Colonic mucosa (tissue), 4 donors: ENCODE results near the gene SETBP1. TPM values are rescaled to one million over a fixed set of nuclear protein-coding genes. Genes with fewer than 3 reads are reported as not detected.
A peak's percentile ranks its signal among the peaks of the same experiment; 100 is the strongest.

Experiments used
- DNase-seq: peaks from one replicate; pipeline ENCODE4 v3.0.0-alpha.2; 2020
- H3K27ac ChIP-seq: fragments of 200-600 bp; one replicate; pipeline ENCODE4 v1.8.0; 2021
- H3K27me3 ChIP-seq: fragments of 200-600 bp; one replicate; pipeline ENCODE4 v1.8.0; 2021
- H3K36me3 ChIP-seq: fragments of 200-600 bp; one replicate; pipeline ENCODE4 v1.8.0; 2021
- H3K4me1 ChIP-seq: fragments of 200-600 bp; one replicate; pipeline ENCODE4 v1.8.0; 2021; ENCODE audit warnings: mild to moderate bottlenecking
- H3K4me3 ChIP-seq: fragments of 200-600 bp; one replicate; pipeline ENCODE4 v1.8.0; 2021
- H3K9ac ChIP-seq, 2 donors: one replicate each; pipeline ENCODE4 v1.7.0; 2013; ENCODE audit warnings: control low read depth in 2 of 2, low read depth in 2 of 2, low read length in 2 of 2
- H3K9me3 ChIP-seq: fragments of 200-600 bp; one replicate; pipeline ENCODE4 v1.8.0; 2021
- intact Hi-C: fragments of 100-400 bp; cut with DNase I; formaldehyde crosslinking; loops from one replicate; pipeline ENCODE4 v1.14.1; 2022
- total RNA-seq, 2 donors: library from RNA; stranded (reverse); fragmentation: NEBNext Ultra II Directional in 1 of 2; extraction: Animal tissue kit (Norgen Biotek cat#: 25700) in 1 of 2; gene quantifications; one replicate each; pipeline ENCODE4 v1.2.1, GENCODE V29; 2021
- TF ChIP-seq, protein P1 (sequence below): fragments of 200-600 bp; IDR thresholded peaks from one replicate; pipeline ENCODE4 v1.8.0; 2022; ENCODE audit warnings: antibody characterized with exemption, mild to moderate bottlenecking
- donor health status: healthy.
- donor health status: DM: no; HTN: no; CAD: no.
- donor health status: DM: no; HTN: no; CAD: no.

Gene SETBP1
- total RNA-seq, 2 donors from 2014 or later: 9.6 to 11.8 TPM

DNA sequence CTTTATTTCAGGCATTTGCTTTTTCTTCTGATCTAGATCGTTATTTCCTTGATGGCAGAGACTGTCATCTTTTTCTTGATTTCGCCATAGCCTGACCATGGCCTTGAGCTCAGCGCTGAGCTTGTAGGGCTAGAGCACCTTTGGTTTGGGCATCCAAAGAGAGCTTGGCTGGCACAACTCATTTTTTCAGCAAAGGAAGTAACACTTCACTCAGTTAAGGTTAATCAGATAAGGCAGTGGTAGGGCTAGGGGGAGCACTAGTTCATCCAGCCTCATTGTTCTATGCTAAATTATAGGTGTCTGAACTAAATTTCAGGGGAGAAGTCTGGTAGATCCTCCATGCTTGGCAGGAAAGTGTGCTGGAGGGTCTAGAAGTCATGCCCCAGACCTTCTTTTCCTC is 125.0 kb downstream of the SETBP1 start:
- TF ChIP-seq, protein P1, sequence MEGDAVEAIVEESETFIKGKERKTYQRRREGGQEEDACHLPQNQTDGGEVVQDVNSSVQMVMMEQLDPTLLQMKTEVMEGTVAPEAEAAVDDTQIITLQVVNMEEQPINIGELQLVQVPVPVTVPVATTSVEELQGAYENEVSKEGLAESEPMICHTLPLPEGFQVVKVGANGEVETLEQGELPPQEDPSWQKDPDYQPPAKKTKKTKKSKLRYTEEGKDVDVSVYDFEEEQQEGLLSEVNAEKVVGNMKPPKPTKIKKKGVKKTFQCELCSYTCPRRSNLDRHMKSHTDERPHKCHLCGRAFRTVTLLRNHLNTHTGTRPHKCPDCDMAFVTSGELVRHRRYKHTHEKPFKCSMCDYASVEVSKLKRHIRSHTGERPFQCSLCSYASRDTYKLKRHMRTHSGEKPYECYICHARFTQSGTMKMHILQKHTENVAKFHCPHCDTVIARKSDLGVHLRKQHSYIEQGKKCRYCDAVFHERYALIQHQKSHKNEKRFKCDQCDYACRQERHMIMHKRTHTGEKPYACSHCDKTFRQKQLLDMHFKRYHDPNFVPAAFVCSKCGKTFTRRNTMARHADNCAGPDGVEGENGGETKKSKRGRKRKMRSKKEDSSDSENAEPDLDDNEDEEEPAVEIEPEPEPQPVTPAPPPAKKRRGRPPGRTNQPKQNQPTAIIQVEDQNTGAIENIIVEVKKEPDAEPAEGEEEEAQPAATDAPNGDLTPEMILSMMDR: no peak
- H3K27me3 ChIP-seq: no peaks in the 10 kb centered on the region
- H3K9ac ChIP-seq: no peak overlapping the region
- no peaks in the 10 kb centered on the region for H3K36me3 ChIP-seq
- no peak overlapping the region for H3K27ac ChIP-seq
- H3K9me3 ChIP-seq: no peaks in the 10 kb centered on the region
- H3K4me1 ChIP-seq: peaks cover 14% of the 10 kb centered on the region
- intact Hi-C loops: no loop called here
- no peak for DNase-seq
- no peak overlapping the region for H3K4me3 ChIP-seq

DNA sequence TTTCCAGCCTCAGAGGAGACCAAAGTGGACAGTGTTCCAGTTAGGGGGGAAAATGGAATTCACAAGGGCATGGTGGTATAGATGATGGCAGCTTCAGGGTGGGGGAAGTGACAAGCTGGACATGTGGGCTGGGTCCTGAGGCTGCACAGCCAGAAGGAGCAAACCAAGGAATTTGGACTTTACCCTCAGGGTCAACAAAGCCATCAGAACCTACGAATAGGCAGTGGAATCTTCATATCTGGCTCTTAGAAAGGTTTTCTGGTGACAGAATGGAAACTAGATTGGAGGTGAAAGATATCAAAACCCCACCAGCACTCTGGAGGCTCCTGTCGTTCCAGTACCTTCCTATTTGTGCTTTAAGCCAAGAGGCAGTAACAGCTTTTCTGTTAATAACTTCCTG is 127.1 kb downstream of the SETBP1 start:
- peak; percentile 30 for DNase-seq
- H3K27me3 ChIP-seq: no peaks in the 10 kb centered on the region
- no peaks in the 10 kb centered on the region for H3K36me3 ChIP-seq
- TF ChIP-seq, protein P1: no peak
- no peak overlapping the region for H3K9ac ChIP-seq
- H3K4me1 ChIP-seq: peaks cover 10% of the 10 kb centered on the region
- H3K4me3 ChIP-seq: no peak overlapping the region
- no peak overlapping the region for H3K27ac ChIP-seq
- intact Hi-C loops: no loop called here
- H3K9me3 ChIP-seq: no peaks in the 10 kb centered on the region

DNA sequence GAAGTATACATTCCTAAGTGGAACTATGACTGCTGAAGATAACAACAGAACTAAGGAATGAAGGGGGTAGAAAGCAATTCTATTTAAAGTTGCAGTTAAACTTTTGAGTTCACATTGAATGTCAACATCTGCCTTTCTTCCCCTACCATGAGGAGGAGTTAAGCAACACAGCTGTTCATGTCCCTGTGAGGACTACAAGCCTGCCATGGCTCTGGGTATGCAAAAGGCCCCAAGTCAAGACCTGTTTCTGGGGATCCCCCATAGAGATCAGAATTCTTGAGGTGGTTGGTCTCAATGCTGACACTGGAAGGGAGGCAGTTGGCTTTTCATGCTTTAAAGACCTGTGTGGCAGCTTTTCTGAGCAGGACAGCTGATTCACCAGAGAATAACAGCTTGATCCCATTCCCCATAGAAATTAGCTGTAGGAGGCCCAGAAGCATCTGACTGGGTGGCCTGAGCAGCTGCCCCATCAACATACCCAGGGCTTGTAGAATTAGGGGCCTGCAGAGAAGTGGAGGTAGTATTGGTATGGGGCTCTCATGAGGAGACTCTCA is 131.0 kb downstream of the SETBP1 start:
- H3K36me3 ChIP-seq: no peaks in the 10 kb centered on the region
- intact Hi-C loops: no loop called here
- TF ChIP-seq, protein P1: no peak
- no peak overlapping the region for H3K9ac ChIP-seq
- H3K27me3 ChIP-seq: no peaks in the 10 kb centered on the region
- H3K9me3 ChIP-seq: no peaks in the 10 kb centered on the region
- no peak overlapping the region for H3K27ac ChIP-seq
- no peak for DNase-seq
- peaks cover 10% of the 10 kb centered on the region for H3K4me1 ChIP-seq
- H3K4me3 ChIP-seq: no peak overlapping the region

DNA sequence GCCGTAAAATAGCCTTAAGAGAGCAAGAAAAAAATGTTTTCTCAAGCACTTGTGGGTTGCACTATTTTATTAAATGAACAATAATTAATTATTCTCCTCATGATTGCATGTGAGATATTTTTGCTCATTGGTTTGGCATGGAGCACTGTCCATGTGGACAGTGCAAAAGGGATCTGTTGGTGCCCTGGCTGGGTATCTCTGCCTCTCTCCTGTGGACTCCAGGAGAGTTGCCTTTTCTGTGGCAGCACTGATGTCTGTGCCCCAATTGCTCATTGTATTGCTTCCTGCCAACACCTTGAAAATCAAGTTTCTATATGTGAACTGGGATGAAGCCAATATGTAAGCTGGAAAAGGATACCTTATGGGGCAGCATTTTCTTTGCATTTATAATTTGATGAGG is 131.7 kb downstream of the SETBP1 start:
- H3K27me3 ChIP-seq: no peaks in the 10 kb centered on the region
- TF ChIP-seq, protein P1: no peak
- H3K4me1 ChIP-seq: peaks cover 3% of the 10 kb centered on the region
- no peak overlapping the region for H3K27ac ChIP-seq
- H3K9ac ChIP-seq: no peak overlapping the region
- intact Hi-C loops: no loop called here
- H3K4me3 ChIP-seq: no peak overlapping the region
- no peak for DNase-seq
- no peaks in the 10 kb centered on the region for H3K36me3 ChIP-seq
- H3K9me3 ChIP-seq: no peaks in the 10 kb centered on the region

DNA sequence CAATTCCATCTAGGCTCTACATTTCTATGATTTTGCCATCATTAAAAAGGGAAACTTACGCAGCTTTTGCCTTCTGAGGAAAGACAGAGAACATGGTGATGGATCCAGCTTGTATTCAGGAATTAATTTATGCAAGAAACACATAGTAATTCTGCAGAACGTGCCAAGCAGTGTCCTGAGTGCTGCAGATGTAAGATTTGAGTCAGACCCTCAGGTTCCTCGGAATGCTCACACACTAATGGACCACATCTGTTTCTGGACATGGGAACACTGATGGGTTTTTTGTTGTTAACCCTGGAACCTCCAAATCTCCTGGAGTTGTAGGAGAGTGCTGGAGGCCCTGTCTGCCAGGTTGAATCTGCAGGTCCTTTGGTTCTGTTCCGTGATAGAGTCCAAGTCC is 132.9 kb downstream of the SETBP1 start:
- H3K4me3 ChIP-seq: no peak overlapping the region
- intact Hi-C loops: no loop called here
- DNase-seq: no peak
- no peaks in the 10 kb centered on the region for H3K9me3 ChIP-seq
- H3K27ac ChIP-seq: no peak overlapping the region
- H3K4me1 ChIP-seq: no peaks in the 10 kb centered on the region
- no peak overlapping the region for H3K9ac ChIP-seq
- no peaks in the 10 kb centered on the region for H3K27me3 ChIP-seq
- no peaks in the 10 kb centered on the region for H3K36me3 ChIP-seq
- TF ChIP-seq, protein P1: no peak
